HCT116 (cell line): ENCODE results near the gene RAB13. TPM values are rescaled to one million over a fixed set of nuclear protein-coding genes. Genes with fewer than 3 reads are reported as not detected.

Experiments
- ATAC-seq: fragments of 200-7000 bp; cut with Tn5 transposase; 2 replicates; pipeline ENCODE4 v1.9.1; 2020; ENCODE audit warnings: mild to moderate bottlenecking, moderate library complexity
- BruUV-seq: library from RNA; stranded (reverse); fragments of 400-500 nt; replicated peaks from 2 replicates; lab custom pipeline; 2021; lab: Mats Ljungman, UMichigan
- CTCF ChIA-PET: fragments of 300-600 bp; sonication (Branson Sonifier 250); formaldehyde crosslinking; loops from one replicate; lab custom pipeline; 2021; ENCODE audit warnings: antibody characterized with exemption; lab: Charles Lee
- POLR2A ChIA-PET: fragments of 300-600, 350-600 bp; sonication (Branson Sonifier 250); formaldehyde crosslinking; loops from one replicate; lab custom pipeline; 2021; ENCODE audit warnings: antibody characterized with exemption; lab: Charles Lee
- RAD21 ChIA-PET, 2 experiments: fragments of 300-600 bp; sonication (Branson Sonifier 250); formaldehyde crosslinking; loops; one replicate each; lab custom pipeline; 2023; ENCODE audit warnings: low total read pairs in 2 of 2; ENCODE audit not compliant: uncharacterized antibody in 2 of 2, unreplicated experiment in 2 of 2, low non-redundant PET in 1 of 2; lab: Charles Lee
- DNase-seq: peaks from one replicate; pipeline ENCODE4 v3.0.0-alpha.2; 2010; ENCODE audit warnings: low read depth, low spot score
- H2AFZ ChIP-seq: fragments of 200-600 bp; shearing (Covaris generic), sonication (generic); 2 replicates; pipeline ENCODE4 v1.6.1; 2017; ENCODE audit warnings: low read depth, mixed run types, mixed read lengths, antibody characterized with exemption, low read length; ENCODE audit not compliant: poor library complexity, severe bottlenecking
- H3K27ac ChIP-seq: 2 replicates; pipeline ENCODE4 v1.5.1; 2012; ENCODE audit warnings: low read depth, low read length
- H3K27me3 ChIP-seq: fragments of 200-600 bp; sonication (generic); 2 replicates; pipeline ENCODE4 v1.6.1; 2016; ENCODE audit warnings: mixed run types, low read length, mixed read lengths; ENCODE audit not compliant: insufficient read depth
- H3K36me3 ChIP-seq, 2 experiments: fragments of 200-500 bp in 1 of 2; fragments of 200-600 bp in 1 of 2; sonication (Bioruptor generic) in 1 of 2; sonication (generic) in 1 of 2; 2 replicates each; pipeline versions ENCODE4 v1.5.1 to v1.6.1; 2014 to 2016; ENCODE audit warnings: low read length in 2 of 2, inconsistent platforms in 1 of 2, mixed read lengths in 1 of 2, mixed run types in 1 of 2; ENCODE audit not compliant: insufficient read depth in 2 of 2, control insufficient read depth in 1 of 2
- H3K4me1 ChIP-seq, 2 experiments: fragments of 200-600 bp in 1 of 2; sonication (generic) in 1 of 2; 2 replicates each; pipeline versions ENCODE4 v1.5.1 to v1.6.1; 2012 to 2017; ENCODE audit warnings: low read length in 2 of 2, inconsistent platforms in 1 of 2, mild to moderate bottlenecking in 1 of 2, mixed read lengths in 1 of 2, mixed run types in 1 of 2, moderate library complexity in 1 of 2; ENCODE audit not compliant: insufficient read depth in 2 of 2, control insufficient read depth in 1 of 2
- H3K4me2 ChIP-seq: fragments of 200-600 bp; sonication (generic); 2 replicates; pipeline ENCODE4 v1.6.1; 2017; ENCODE audit warnings: mixed run types, low read length, mixed read lengths
- H3K4me3 ChIP-seq, 2 experiments: fragments of 200-600 bp in 1 of 2; sonication (generic) in 1 of 2; replicated peaks in 1 of 2; 2 replicates each; pipeline ENCODE4 v1.5.1; 2011 to 2016; ENCODE audit warnings: low read length in 2 of 2, control low read depth in 1 of 2, low read depth in 1 of 2, mild to moderate bottlenecking in 1 of 2, mixed read lengths in 1 of 2, mixed run types in 1 of 2
- H3K79me2 ChIP-seq: fragments of 200-600 bp; sonication (generic); 2 replicates; pipeline ENCODE4 v1.6.1; 2017; ENCODE audit warnings: mild to moderate bottlenecking, mixed run types, low read length, moderate library complexity, mixed read lengths; ENCODE audit not compliant: insufficient read depth
- H3K9ac ChIP-seq: fragments of 200-600 bp; sonication (generic); 2 replicates; pipeline ENCODE4 v1.6.1; 2016; ENCODE audit warnings: low read length, mixed read lengths
- H3K9me2 ChIP-seq: fragments of 200-600 bp; sonication (generic), shearing (Covaris generic); 2 replicates; pipeline ENCODE4 v1.6.1; 2017; ENCODE audit warnings: mixed run types, mild to moderate bottlenecking, moderate library complexity; ENCODE audit not compliant: insufficient read depth
- H3K9me3 ChIP-seq, 2 experiments: fragments of 200-500 bp in 1 of 2; fragments of 200-600 bp in 1 of 2; sonication (Bioruptor generic) in 1 of 2; sonication (generic) in 1 of 2; 2 replicates each; pipeline ENCODE4 v1.6.1; 2014 to 2017; ENCODE audit warnings: low read length in 2 of 2, mixed read lengths in 2 of 2, inconsistent platforms in 1 of 2, low read depth in 1 of 2, mild to moderate bottlenecking in 1 of 2, mixed run types in 1 of 2, moderate library complexity in 1 of 2; ENCODE audit not compliant: control insufficient read depth in 1 of 2, insufficient read depth in 1 of 2
- H4K20me1 ChIP-seq: fragments of 200-600 bp; sonication (generic), shearing (Covaris generic); 2 replicates; pipeline ENCODE4 v1.6.1; 2017; ENCODE audit warnings: mixed run types, mild to moderate bottlenecking, moderate library complexity; ENCODE audit not compliant: insufficient read depth
- ATF3 ChIP-seq: IDR thresholded peaks from 2 replicates; pipeline ENCODE4 v1.6.1; 2012
- CTCF ChIP-seq, 3 experiments: fragments of 200-600 bp in 1 of 3; sonication (generic) in 1 of 3; IDR thresholded peaks in 2 of 3; conservative IDR thresholded peaks in 1 of 3; 2 replicates each; pipeline ENCODE4 v1.5.1; 2012 to 2017; ENCODE audit warnings: low read depth in 2 of 3, low read length in 2 of 3, antibody characterized with exemption in 1 of 3, borderline replicate concordance in 1 of 3, control low read depth in 1 of 3, mild to moderate bottlenecking in 1 of 3, mixed read lengths in 1 of 3, mixed run types in 1 of 3, moderate library complexity in 1 of 3; ENCODE audit not compliant: insufficient read depth in 1 of 3
- ELF1 ChIP-seq: IDR thresholded peaks from 2 replicates; pipeline ENCODE4 v1.6.1; 2012; ENCODE audit warnings: low read depth, borderline replicate concordance
- EZH2 ChIP-seq: fragments of 200-600 bp; sonication (generic); IDR thresholded peaks from 2 replicates; pipeline ENCODE4 v1.6.1; 2017; ENCODE audit warnings: antibody characterized with exemption, mixed run types
- EZH2phosphoT487 ChIP-seq: fragments of 200-600 bp; IDR thresholded peaks from 2 replicates; pipeline ENCODE4 v1.6.1; 2018; ENCODE audit warnings: antibody characterized with exemption, borderline replicate concordance
- JUND ChIP-seq: IDR thresholded peaks from 2 replicates; pipeline ENCODE4 v1.6.1; 2012
- POLR2A ChIP-seq: IDR thresholded peaks from 2 replicates; pipeline ENCODE4 v1.7.0; 2011; ENCODE audit warnings: borderline replicate concordance; ENCODE audit not compliant: insufficient read depth, insufficient read length; ENCODE audit errors: extremely low read depth
- POLR2AphosphoS5 ChIP-seq: IDR thresholded peaks from 2 replicates; pipeline ENCODE4 v1.6.1; 2011; ENCODE audit warnings: mild to moderate bottlenecking, low read depth, low read length, moderate library complexity
- RAD21 ChIP-seq: IDR thresholded peaks from 2 replicates; pipeline ENCODE4 v1.6.1; 2012; ENCODE audit warnings: low read depth, mild to moderate bottlenecking
- TCF7L2 ChIP-seq: IDR thresholded peaks from 2 replicates; pipeline ENCODE4 v1.7.0; 2011; ENCODE audit warnings: borderline replicate concordance, inconsistent platforms; ENCODE audit not compliant: insufficient read depth, insufficient read length; ENCODE audit errors: extremely low read depth
- YY1 ChIP-seq: IDR thresholded peaks from 2 replicates; pipeline ENCODE4 v1.6.1; 2011; ENCODE audit warnings: low read length, low read depth, moderate library complexity, mild to moderate bottlenecking; ENCODE audit not compliant: insufficient replicate concordance; ENCODE audit errors: extremely low read depth
- intact Hi-C: fragments of 100-400 bp; cut with micrococcal nuclease; formaldehyde crosslinking; loops from 2 replicates; pipeline ENCODE4 v1.10.0; 2022
- total RNA-seq: library from RNA; stranded (reverse); gene quantifications from one replicate; pipeline ENCODE4 v1.2.1, GENCODE V29; 2021; ENCODE audit not compliant: unreplicated experiment

Gene RAB13
- total RNA-seq, 1 experiment from 2014 or later, result 93.6 TPM

- ATAC-seq (no peak), DNase-seq (no peak)
- peaks cover 9 to 26% of the 10 kb centered on the region in 2 experiments; a peak in 3 of 4 replicates for H3K36me3 ChIP-seq
- RAD21 ChIA-PET, result no interaction called here
- peaks cover 20% of the 10 kb centered on the region for H3K79me2 ChIP-seq
- H3K4me3 ChIP-seq, result no peak overlapping the region
- no peaks in the 10 kb centered on the region for H3K9me2 ChIP-seq
- H3K4me2 ChIP-seq, result no peak overlapping the region
- no peaks in the 10 kb centered on the region for H4K20me1 ChIP-seq
- CTCF ChIA-PET, result no interaction called here
- no TSS peak for BruUV-seq
- H3K27ac ChIP-seq, result no peak overlapping the region
- peaks cover 3 to 16% of the 10 kb centered on the region in 2 experiments; a peak in 3 of 4 replicates for H3K4me1 ChIP-seq
- intact Hi-C loops, result no loop called here
- no peak for TF ChIP-seq ATF3
- TF ChIP-seq POLR2AphosphoS5, result peak; percentile 32; the same call in 1 of the 2 replicates
- POLR2A ChIA-PET, result no interaction called here
- no peaks in the 10 kb centered on the region for H3K27me3 ChIP-seq
- no peaks in the 10 kb centered on the region for H3K9me3 ChIP-seq
- H3K9ac ChIP-seq, result no peak overlapping the region
- H2AFZ ChIP-seq, result no peak overlapping the region
Observed at GRCh38 chr1:153973071-153973470, 13.1 kb downstream of the RAB13 start.

DNA sequence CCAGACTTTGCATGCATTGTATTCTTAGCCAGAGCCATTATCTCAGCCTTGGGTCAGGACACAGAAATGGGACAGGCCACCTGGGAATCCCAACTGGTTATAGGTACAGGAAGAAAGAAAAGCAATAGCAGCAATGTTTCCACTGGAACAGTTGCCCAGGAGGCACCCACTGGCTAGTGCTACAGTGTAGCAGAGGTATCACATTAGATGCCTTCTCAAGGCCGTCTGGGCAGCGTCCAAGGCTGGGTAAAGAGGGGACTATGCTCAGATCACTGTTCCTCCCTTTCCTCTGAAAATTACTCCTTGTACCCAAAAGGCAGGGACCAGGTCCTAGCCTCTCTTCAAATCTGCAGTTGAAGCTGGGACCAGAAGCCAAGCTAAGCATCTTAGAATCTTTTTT lies 15.8 kb downstream of the RAB13 start:
- H3K79me2 ChIP-seq, result peaks cover 8% of the 10 kb centered on the region; the same call in 1 of the 2 replicates
- DNase-seq (no peak), ATAC-seq (no peak)
- no peaks in the 10 kb centered on the region for H3K27me3 ChIP-seq
- no peaks in the 10 kb centered on the region for H3K9me2 ChIP-seq
- H3K4me2 ChIP-seq, result no peak overlapping the region
- H3K9me3 ChIP-seq, result no peaks in the 10 kb centered on the region
- ChIA-PET CTCF (no interaction called here), RAD21 (no interaction called here), POLR2A (no interaction called here)
- no peak for TF ChIP-seq CTCF (IDR thresholded peaks at IDR 0.05 in 2 of 3, conservative IDR thresholded peaks at IDR 0.05 in 1 of 3; ENCODE audit: borderline replicate concordance in 1 of 3, insufficient read depth in 1 of 3, low read depth in 2 of 3, low read length in 2 of 3)
- no peak for TF ChIP-seq TCF7L2
- no peak for TF ChIP-seq RAD21
- no peak for TF ChIP-seq POLR2AphosphoS5
- no peak for TF ChIP-seq ELF1
- no peak for TF ChIP-seq POLR2A
- no peak for TF ChIP-seq EZH2phosphoT487
- no peak for TF ChIP-seq JUND
- TF ChIP-seq YY1, result no peak
- no peak for TF ChIP-seq EZH2
- no peak overlapping the region for H3K9ac ChIP-seq
- no peak overlapping the region for H3K27ac ChIP-seq
- no peak overlapping the region for H3K4me3 ChIP-seq
- H4K20me1 ChIP-seq, result no peaks in the 10 kb centered on the region
- H2AFZ ChIP-seq, result no peak overlapping the region
- peaks cover 7 to 17% of the 10 kb centered on the region in 2 experiments; a peak in 2 of 4 replicates for H3K36me3 ChIP-seq
- peaks cover 11 to 27% of the 10 kb centered on the region in 2 experiments for H3K4me1 ChIP-seq
- intact Hi-C loops, result no loop called here
- BruUV-seq, result no TSS peak
